Muscle layer of duodenum (tissue), 2 donors: ENCODE data around the gene FAM78A.

ENCODE experiments used
- H3K27ac ChIP-seq: one replicate; pipeline ENCODE4 v1.7.0; 2013; ENCODE audit warnings: mild to moderate bottlenecking, low read length
- H3K27me3 ChIP-seq: one replicate; pipeline ENCODE4 v1.7.0; 2013; ENCODE audit warnings: low read depth, mild to moderate bottlenecking, control low read depth, low read length
- H3K36me3 ChIP-seq, 2 donors: one replicate each; pipeline ENCODE4 v1.7.0; 2013; ENCODE audit warnings: low read length in 2 of 2, control low read depth in 1 of 2, mild to moderate bottlenecking in 1 of 2; ENCODE audit not compliant: insufficient read depth in 2 of 2, control insufficient read depth in 1 of 2
- H3K4me1 ChIP-seq, 2 donors: one replicate each; pipeline ENCODE4 v1.7.0; 2013; ENCODE audit warnings: low read length in 2 of 2, mild to moderate bottlenecking in 2 of 2, control low read depth in 1 of 2, moderate library complexity in 1 of 2; ENCODE audit not compliant: insufficient read depth in 2 of 2, control insufficient read depth in 1 of 2
- H3K4me3 ChIP-seq, 2 donors: one replicate each; pipeline ENCODE4 v1.7.0; 2013; ENCODE audit warnings: low read length in 2 of 2, low read depth in 1 of 2, mild to moderate bottlenecking in 1 of 2
- H3K9me3 ChIP-seq, 2 donors: one replicate each; pipeline ENCODE4 v1.7.0; 2013; ENCODE audit warnings: low read length in 2 of 2, control low read depth in 1 of 2, mild to moderate bottlenecking in 1 of 2; ENCODE audit not compliant: control insufficient read depth in 1 of 2
- donor health status: healthy.

FAM78A gene

DNA sequence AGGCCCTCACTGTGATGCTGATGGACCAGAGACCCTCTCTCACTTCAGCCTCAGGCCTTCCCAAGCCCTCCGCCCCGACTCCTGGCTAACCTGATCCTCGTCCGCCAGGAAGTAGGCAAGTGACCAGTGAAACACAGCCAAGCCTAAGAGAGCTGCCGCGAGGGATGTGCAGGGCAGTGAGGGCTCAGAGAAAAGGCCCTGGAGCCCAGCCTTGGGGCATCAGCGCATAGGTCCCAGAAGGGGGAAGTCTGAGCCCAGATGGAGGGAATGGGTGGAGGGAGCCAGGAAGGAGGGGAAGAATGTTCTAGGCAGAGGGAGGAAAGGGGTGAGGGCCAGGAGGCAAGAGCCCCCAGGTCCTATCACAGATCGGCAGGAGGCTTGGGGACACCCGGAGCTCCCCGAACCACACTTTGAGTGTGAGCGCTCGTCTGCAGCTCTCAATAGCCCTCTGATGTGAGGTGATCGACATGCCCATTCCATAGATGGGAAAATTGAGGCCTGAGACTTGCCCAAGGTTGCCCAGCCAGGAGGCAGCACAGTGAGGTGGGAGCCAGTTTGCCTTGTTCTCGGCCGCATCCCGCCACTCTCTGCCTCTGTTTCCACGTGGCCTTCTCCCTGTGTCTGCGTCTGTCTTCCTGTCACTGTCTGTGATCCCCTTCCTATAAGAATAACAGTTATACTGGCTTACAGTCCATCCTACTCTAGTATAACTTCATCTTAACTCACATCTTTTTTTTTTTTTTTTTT lies 33.4 kb upstream of the FAM78A start:
- H3K4me1 ChIP-seq, result no peaks in the 10 kb centered on the region
- no peaks in the 10 kb centered on the region for H3K36me3 ChIP-seq
- H3K27me3 ChIP-seq, result no peaks in the 10 kb centered on the region
- H3K4me3 ChIP-seq, result no peak overlapping the region
- H3K27ac ChIP-seq, result no peak overlapping the region
- H3K9me3 ChIP-seq, result no peaks in the 10 kb centered on the region

DNA sequence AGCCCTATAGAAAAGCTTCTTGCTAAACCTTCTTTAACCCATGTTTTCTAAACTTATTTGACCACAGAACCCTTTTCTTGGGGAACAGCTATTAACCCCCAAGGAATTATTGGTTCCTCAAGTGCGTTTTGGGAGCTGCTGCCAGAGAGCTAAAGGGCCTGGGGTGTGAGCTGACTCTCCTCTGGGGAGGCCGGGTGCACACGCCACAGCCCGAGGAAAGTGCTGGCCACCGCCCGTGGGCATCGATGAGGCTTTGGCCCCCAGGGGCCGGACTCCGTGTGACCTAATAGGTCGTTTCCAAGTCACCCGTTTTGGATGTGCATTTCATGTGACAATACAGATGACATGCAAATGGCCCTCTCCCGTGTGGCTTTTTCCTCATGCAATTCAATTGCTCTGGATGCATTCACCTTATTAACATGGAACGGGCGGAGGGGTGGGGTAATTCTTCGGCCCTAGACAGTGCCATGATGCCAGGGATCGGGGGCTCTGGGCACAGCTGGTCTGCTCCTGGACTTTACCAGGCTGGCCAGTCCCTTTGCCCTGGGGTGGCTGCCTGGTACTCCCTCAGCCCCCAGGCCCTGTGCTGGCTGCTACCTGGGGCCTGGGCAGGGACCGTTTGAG lies 32.7 kb upstream of the FAM78A start:
- Histone ChIP-seq H3K36me3 (no peaks in the 10 kb centered on the region), H3K4me3 (no peak overlapping the region), H3K4me1 (no peaks in the 10 kb centered on the region), H3K27me3 (no peaks in the 10 kb centered on the region), H3K9me3 (no peaks in the 10 kb centered on the region), H3K27ac (no peak overlapping the region)

DNA sequence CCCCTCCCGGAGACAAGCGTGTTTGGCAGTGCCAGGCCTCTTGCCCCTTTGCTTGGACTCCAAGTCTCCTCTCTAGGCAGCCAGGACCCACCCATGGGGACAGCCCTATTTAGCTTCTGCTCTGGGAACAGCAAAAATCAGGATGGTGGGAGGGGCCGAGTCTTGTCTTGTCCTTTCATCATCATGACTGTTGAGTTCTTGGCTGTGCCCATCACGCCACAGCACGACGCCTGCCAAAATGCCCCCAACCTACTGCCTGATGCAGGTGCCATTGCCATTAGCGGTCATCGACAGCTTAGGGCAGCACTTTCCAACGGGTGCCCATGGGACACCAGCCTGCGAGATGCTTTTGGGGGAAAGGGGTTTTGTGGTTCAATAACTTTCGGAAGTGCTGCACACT lies 32.1 kb upstream of the FAM78A start:
- Histone ChIP-seq H3K27ac (no peak overlapping the region), H3K4me1 (no peaks in the 10 kb centered on the region), H3K9me3 (no peaks in the 10 kb centered on the region), H3K4me3 (no peak overlapping the region), H3K36me3 (no peaks in the 10 kb centered on the region), H3K27me3 (no peaks in the 10 kb centered on the region)

DNA sequence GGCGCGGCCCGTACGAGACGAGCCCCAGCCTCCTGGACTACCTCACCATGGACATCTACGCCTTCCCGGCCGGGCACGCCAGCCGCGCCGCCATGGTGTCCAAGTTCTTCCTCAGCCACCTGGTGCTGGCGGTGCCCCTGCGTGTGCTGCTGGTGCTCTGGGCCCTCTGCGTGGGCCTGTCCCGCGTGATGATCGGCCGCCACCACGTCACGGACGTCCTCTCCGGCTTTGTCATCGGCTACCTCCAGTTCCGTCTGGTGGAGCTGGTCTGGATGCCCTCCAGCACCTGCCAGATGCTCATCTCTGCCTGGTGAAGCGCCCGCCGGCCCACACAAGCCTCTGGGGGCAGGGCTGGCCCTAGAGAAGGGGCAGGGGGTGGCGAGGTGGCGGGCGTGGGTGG lies 31.7 kb upstream of the FAM78A start:
- Histone ChIP-seq H3K4me3 (no peak overlapping the region), H3K36me3 (no peaks in the 10 kb centered on the region), H3K9me3 (no peaks in the 10 kb centered on the region), H3K27ac (no peak overlapping the region), H3K4me1 (no peaks in the 10 kb centered on the region), H3K27me3 (no peaks in the 10 kb centered on the region)

DNA sequence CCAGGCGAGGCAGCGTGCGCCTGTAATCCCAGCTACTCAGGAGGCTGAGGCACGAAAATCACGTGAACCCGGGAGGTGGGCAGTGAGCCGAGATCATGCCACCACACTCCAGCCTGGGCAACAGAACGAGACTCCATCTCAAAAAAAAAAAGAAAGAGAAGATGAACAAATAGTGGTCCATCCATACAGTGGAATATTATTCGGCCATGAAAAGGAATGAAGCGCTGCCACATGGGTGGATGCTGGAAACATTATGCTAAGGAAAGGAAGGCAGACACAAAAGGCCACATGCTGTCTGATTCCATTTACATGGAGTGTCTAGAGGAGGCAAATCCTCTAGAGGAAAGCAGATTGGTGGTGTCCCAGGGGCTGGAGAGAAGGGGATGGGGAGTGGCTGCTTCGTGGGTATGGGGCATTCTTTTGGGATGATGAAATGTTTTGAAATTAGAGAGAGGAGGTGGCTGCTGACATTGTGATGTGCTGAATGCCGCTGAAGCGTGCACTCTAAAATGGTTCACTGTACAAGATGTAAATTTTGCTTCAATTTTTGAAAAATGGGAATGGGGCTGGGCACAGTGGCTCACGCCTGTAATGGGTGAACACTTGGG lies 30.2 kb upstream of the FAM78A start:
- Histone ChIP-seq H3K27ac (no peak overlapping the region), H3K36me3 (no peaks in the 10 kb centered on the region), H3K4me3 (no peak overlapping the region), H3K9me3 (no peaks in the 10 kb centered on the region), H3K27me3 (no peaks in the 10 kb centered on the region), H3K4me1 (no peaks in the 10 kb centered on the region)

- Histone ChIP-seq H3K4me1 (no peaks in the 10 kb centered on the region), H3K36me3 (no peaks in the 10 kb centered on the region), H3K27ac (no peak overlapping the region)
Measured at GRCh38 chr9:131304676-131305355, 28.5 kb upstream of the FAM78A start.

GRCh38 chr9:131303381-131304321 lies 27.3 kb upstream of the FAM78A start:
- Histone ChIP-seq H3K4me1 (no peaks in the 10 kb centered on the region), H3K36me3 (no peaks in the 10 kb centered on the region), H3K4me3 (no peak overlapping the region), H3K9me3 (no peaks in the 10 kb centered on the region), H3K27ac (no peak overlapping the region), H3K27me3 (no peaks in the 10 kb centered on the region)

More at GRCh38 chr9:131304676-131305355, 28.5 kb upstream of the FAM78A start:
- Histone ChIP-seq H3K9me3 (no peaks in the 10 kb centered on the region), H3K27me3 (no peaks in the 10 kb centered on the region), H3K4me3 (no peak overlapping the region)

DNA sequence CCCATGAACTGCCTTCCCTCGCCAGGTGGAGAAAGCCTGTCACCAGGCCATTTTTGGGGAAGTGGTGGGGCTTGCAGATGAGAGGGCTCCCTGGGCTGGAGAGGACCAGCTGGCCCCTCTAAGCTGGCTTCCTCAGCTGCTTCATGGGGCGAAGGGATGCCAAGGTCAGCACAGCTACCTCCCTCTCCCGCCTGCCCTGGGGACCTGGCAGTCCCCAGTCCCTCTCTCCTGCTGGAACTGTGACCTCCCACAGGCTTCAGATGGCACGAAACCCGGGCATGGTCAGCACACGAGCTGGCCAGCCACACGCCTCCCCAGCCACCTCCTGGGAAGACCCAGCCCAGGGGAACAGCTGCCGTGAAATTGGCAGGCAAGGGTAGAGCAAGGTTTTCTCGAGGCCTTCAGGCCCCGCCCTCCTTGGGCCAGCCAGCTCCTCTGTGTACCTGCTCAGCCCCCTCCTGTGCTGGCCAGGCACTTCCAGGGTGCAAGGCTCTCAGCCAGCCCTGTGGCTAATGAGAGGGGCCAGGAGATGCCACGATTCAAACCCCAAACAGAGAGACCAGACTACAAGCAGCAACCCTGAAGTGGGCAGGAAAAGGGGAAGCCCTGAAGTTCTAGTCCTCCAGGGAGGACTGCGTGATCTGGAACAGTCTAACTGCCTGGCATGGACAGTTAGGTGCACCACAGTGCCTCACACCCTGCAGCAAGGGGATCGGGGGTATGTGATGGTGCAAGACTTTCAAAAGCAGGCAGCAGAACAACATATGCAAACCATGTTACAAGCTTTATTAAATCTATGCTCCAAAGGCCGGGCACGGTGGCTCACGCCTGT lies 26.1 kb upstream of the FAM78A start:
- Histone ChIP-seq H3K36me3 (no peaks in the 10 kb centered on the region), H3K4me3 (no peak overlapping the region), H3K9me3 (no peaks in the 10 kb centered on the region), H3K27me3 (no peaks in the 10 kb centered on the region), H3K4me1 (no peaks in the 10 kb centered on the region), H3K27ac (no peak overlapping the region)

DNA sequence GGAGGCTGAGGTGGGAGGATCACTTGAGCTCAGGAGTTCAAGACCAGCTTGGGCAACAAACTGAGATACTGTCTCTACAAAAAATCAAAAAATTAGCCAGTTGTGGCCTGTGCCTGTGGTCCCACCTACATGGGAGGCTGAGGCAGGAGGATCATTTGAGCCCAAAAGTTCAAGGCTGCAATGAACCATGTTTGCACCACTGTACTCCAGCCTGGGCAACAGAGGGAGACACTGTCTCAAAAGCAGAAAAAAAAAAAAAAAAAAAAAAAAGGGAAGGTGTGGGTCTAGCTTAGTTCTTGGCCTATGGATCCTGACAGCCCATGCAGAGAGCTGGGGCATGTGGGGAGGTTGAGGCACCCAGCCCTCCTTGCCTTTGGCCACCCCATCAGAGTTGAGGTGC lies 24.1 kb upstream of the FAM78A start:
- no peaks in the 10 kb centered on the region for H3K27me3 ChIP-seq
- no peak overlapping the region for H3K27ac ChIP-seq
- no peaks in the 10 kb centered on the region for H3K9me3 ChIP-seq
- H3K4me1 ChIP-seq, result no peaks in the 10 kb centered on the region
- H3K36me3 ChIP-seq, result no peaks in the 10 kb centered on the region
- H3K4me3 ChIP-seq, result no peak overlapping the region

GRCh38 chr9:131299961-131300347 lies 23.6 kb upstream of the FAM78A start:
- Histone ChIP-seq H3K4me1 (no peaks in the 10 kb centered on the region), H3K36me3 (no peaks in the 10 kb centered on the region), H3K4me3 (no peak overlapping the region), H3K27ac (no peak overlapping the region), H3K27me3 (no peaks in the 10 kb centered on the region), H3K9me3 (no peaks in the 10 kb centered on the region)
